ENCODE data around the gene C1orf210. TPM values are rescaled to one million over a fixed set of nuclear protein-coding genes. Genes with fewer than 3 reads are reported as not detected.

Gene C1orf210
- total RNA-seq, 2 experiments from 2014 or later: not detected

DNA sequence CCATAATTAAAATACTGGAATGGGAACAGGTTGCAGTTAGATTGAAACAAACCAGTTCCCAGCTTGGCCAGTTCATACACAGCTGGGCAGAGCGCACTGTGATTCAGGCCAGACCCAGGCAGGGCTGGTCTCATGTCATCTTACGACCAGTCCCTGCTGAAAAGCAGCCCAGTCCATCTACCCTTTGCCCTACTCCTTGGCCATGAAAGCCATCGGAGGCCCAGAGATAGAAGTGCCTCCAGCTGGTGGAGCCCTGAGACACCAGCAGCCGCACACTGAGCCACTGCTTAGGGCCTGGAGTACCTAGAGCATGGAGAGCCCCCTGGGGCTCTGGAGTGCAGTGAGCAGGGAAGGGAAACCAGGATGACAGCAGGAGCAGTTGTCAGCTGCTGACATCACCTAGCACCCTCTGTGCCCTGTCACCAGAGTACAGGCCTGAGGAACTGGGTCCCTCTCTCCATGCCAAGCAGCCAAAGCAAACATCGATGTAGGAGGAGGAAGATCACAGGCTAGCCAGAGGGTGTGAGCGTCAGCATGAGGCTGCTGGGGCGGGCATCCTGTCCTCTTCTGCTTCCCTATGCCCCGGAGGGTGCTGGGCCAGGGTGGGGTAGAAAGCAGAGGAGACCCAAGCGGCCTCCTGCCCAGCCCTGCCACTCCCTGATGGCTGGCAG is 49.8 kb downstream of the C1orf210 start:
- POLR2A ChIA-PET: no interaction called here
- Mint-ChIP-seq H3K27ac (no peak overlapping the region), H3K9me3 (no peaks in the 10 kb centered on the region), H3K36me3 (ENCODE audit: low read depth) (no peaks in the 10 kb centered on the region), H3K27me3 (peaks cover 2% of the 10 kb centered on the region), H3K4me1 (peaks cover 6% of the 10 kb centered on the region), H3K4me3 (no peak overlapping the region)
- CTCF ChIA-PET: no interaction called here
- no peak for DNase-seq

DNA sequence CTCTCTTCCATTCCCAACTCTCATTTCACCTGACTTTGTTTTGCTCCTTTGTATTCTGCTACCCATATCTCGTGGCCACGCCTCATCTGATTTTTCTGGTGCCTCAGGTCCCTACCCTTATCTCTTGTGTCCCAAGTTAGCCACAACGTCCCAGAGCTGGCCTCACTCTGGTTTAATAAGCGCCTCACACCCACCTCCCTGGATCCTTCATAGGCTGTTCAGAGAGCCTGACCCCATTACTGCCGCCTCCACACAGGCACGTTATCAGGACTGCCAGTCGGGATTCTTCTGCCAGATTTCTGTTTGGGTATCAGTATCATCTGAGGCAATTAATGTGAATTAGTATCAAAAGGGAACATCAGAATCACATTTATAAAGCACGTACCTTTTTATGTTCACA is 50.3 kb downstream of the C1orf210 start:
- peaks cover 2% of the 10 kb centered on the region for H3K27me3 Mint-ChIP-seq
- POLR2A ChIA-PET: no interaction called here
- H3K4me1 Mint-ChIP-seq: peaks cover 6% of the 10 kb centered on the region
- no peaks in the 10 kb centered on the region for H3K9me3 Mint-ChIP-seq
- CTCF ChIA-PET: no interaction called here
- DNase-seq: no peak
- H3K4me3 Mint-ChIP-seq: no peak overlapping the region
- no peak overlapping the region for H3K27ac Mint-ChIP-seq
- no peaks in the 10 kb centered on the region for H3K36me3 Mint-ChIP-seq (ENCODE audit: low read depth)

DNA sequence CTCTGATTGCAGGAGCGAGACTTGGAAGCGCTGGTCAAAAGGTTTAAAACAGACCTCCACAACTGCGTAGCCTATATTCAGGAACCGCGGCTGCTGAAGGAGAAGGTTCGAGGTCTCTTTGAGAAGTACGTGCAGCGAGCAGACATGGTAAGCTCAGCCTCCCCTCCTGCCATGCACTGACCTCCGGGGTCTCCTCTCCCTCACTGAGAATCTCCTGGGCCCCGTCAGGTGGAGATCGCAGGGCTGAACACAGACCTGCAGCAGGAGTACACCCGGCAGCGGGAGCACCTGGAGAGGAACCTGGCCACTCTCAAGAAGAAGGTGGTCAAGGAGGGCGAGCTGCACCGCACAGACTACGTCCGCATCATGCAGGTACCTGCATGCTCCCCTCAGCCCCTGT is 51.1 kb downstream of the C1orf210 start:
- Mint-ChIP-seq H3K27me3 (peaks cover 2% of the 10 kb centered on the region), H3K4me3 (no peak overlapping the region), H3K4me1 (peaks cover 6% of the 10 kb centered on the region), H3K27ac (no peak overlapping the region), H3K9me3 (no peaks in the 10 kb centered on the region), H3K36me3 (ENCODE audit: low read depth) (no peaks in the 10 kb centered on the region)
- DNase-seq: no peak
- CTCF ChIA-PET: no interaction called here
- POLR2A ChIA-PET: no interaction called here

- Mint-ChIP-seq H3K9me3 (no peaks in the 10 kb centered on the region), H3K27me3 (peaks cover 2% of the 10 kb centered on the region), H3K4me1 (peaks cover 2% of the 10 kb centered on the region), H3K4me3 (no peak overlapping the region), H3K36me3 (ENCODE audit: low read depth) (no peaks in the 10 kb centered on the region), H3K27ac (no peak overlapping the region)
- ChIA-PET POLR2A (no interaction called here), CTCF (no interaction called here)
- no peak for DNase-seq
Observed at GRCh38 chr1:43233631-43234030, 51.8 kb downstream of the C1orf210 start.

DNA sequence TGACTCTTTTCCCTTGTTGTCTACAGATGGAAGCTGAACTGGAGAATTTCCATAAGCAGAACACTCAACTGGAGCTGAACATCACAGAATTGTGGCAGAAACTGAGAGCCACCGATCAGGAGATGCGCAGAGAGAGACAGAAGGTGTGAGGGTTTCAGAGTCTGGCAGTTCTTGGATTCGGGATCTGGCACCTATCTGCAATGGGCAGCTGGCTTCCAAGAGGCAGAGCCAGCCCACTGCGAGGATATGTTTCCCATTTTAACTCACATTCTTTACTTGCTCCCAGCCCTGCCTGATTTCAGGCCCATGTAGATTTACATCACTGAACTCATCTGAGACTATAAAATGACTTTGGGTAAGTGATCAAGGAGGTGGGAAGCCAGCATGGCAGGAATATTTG is 52.9 kb downstream of the C1orf210 start:
- Mint-ChIP-seq H3K4me1 (no peaks in the 10 kb centered on the region), H3K36me3 (ENCODE audit: low read depth) (no peaks in the 10 kb centered on the region), H3K9me3 (no peaks in the 10 kb centered on the region), H3K27ac (no peak overlapping the region), H3K27me3 (peaks cover 2% of the 10 kb centered on the region), H3K4me3 (no peak overlapping the region)
- DNase-seq: no peak
- ChIA-PET POLR2A (no interaction called here), CTCF (interaction anchor here (2.6 kb wide), 1 partner anchor 182 kb away, joined by 11 read pairs; no protein-coding TSS in a partner anchor)

GRCh38 chr1:43232074-43232473 is 53.3 kb downstream of the C1orf210 start:
- no peak overlapping the region for H3K27ac Mint-ChIP-seq
- ChIA-PET CTCF (interaction anchor here (2.6 kb wide), 1 partner anchor 182 kb away, joined by 11 read pairs; no protein-coding TSS in a partner anchor), POLR2A (no interaction called here)
- no peaks in the 10 kb centered on the region for H3K4me1 Mint-ChIP-seq
- H3K27me3 Mint-ChIP-seq: peaks cover 2% of the 10 kb centered on the region
- no peaks in the 10 kb centered on the region for H3K9me3 Mint-ChIP-seq
- DNase-seq: no peak
- H3K36me3 Mint-ChIP-seq (ENCODE audit: low read depth): no peaks in the 10 kb centered on the region
- no peak overlapping the region for H3K4me3 Mint-ChIP-seq

Other genes starting within 250 kb of the C1orf210 start
- gene EBNA1BP2, start 113.3 kb downstream of the C1orf210 start, total RNA-seq: 10 to 100 TPM; 37.8 to 39.8 TPM
- gene CFAP57, start 113.3 kb downstream of the C1orf210 start, total RNA-seq: under 1 TPM in 1 of 2 experiments, not detected in 1; 0.10 TPM
- not detected for gene TMEM125, start 15.6 kb downstream of the C1orf210 start, total RNA-seq
- gene TIE1, start 15.4 kb upstream of the C1orf210 start, total RNA-seq: under 1 TPM in 1 of 2 experiments, not detected in 1; 0.45 TPM
- gene MPL, start 52.2 kb upstream of the C1orf210 start, total RNA-seq: not detected
- gene CDC20, start 73.4 kb upstream of the C1orf210 start, total RNA-seq: 100 to 1,000 TPM; 130 to 141 TPM
- gene ELOVL1, start 82.4 kb upstream of the C1orf210 start, total RNA-seq: 10 to 100 TPM; 71.8 to 74.1 TPM
- 10 to 100 TPM; 35.6 to 36.9 TPM for gene MED8, start 104.2 kb upstream of the C1orf210 start, total RNA-seq
- 10 to 100 TPM; 55.6 to 57.8 TPM for gene SZT2, start 104.3 kb upstream of the C1orf210 start, total RNA-seq
- 10 to 100 TPM; 15.6 to 16.8 TPM for gene HYI, start 168.3 kb upstream of the C1orf210 start, total RNA-seq
- 1 to 10 TPM; 2.1 to 2.4 TPM for gene PTPRF, start 245.3 kb upstream of the C1orf210 start, total RNA-seq

All from activated CD4-positive, alpha-beta memory T cell treated with anti-CD3 and anti-CD28 coated beads, Interleukin-2, amount 10 ng/mL, durations not matched to agents 7 days and 5 days (primary cell).